ENCODE results near the gene HNRNPK. TPM values are rescaled to one million over a fixed set of nuclear protein-coding genes. Genes with fewer than 3 reads are reported as not detected.

The HNRNPK gene
- polyA plus RNA-seq, 3 donors, result 307 to 743 (median 645) TPM

DNA sequence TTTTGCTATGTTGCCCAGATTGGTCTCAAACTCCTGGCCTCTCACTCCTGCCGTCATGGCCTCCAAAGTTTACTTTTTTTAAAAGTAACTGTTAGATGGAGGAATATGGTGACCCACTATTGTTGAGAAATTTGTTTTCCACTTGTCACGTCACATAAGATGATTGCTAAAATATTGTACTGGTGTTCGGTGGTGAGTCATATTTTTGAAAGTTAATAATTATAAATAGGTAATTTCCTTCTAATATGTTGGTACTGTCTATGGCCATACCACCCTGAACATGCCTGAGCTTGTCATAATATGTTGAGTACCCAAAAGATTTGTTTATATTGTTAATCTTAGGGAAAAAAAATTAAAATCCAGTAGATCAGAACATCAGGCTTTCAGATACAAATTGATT, 23.2 kb upstream of the HNRNPK start:
- no peak for DNase-seq
- H3K4me1 Mint-ChIP-seq, result peaks cover 17% of the 10 kb centered on the region
- Histone ChIP-seq H4K20me1 (ENCODE audit: insufficient read depth, low read length) (no peaks in the 10 kb centered on the region), H3K4me2 (replicated peaks; ENCODE audit: extremely low read depth, low read length, poor library complexity, severe bottlenecking) (no peak overlapping the region), H3K9me3 (replicated peaks in 1 of 2; ENCODE audit: control insufficient read depth in 1 of 2, insufficient read depth in 1 of 2, low read length in 2 of 2) (no peaks in the 10 kb centered on the region), H3K9ac (ENCODE audit: insufficient read depth, low read length, poor library complexity, severe bottlenecking) (no peak overlapping the region), H3K4me3 (replicated peaks in 1 of 3; ENCODE audit: low read depth in 2 of 3, low read length in 3 of 3) (no peak overlapping the region), H3K27ac (ENCODE audit: low read depth in 1 of 2, low read length in 2 of 2) (peak overlapping the region in 1 of 2 donors; percentile 20), H2AFZ (ENCODE audit: insufficient read depth, low read depth, low read length, poor library complexity, severe bottlenecking) (no peak overlapping the region), H3K36me3 (replicated peaks in 1 of 2; ENCODE audit: control insufficient read depth in 1 of 2, insufficient read depth in 2 of 2, low read length in 2 of 2) (peaks cover 14 to 19% of the 10 kb centered on the region in 2 donors), H3K79me2 (ENCODE audit: insufficient read depth, low read length) (peaks cover 10% of the 10 kb centered on the region), H3K27me3 (ENCODE audit: control insufficient read depth in 2 of 2, insufficient read depth in 2 of 2, low read length in 2 of 2) (no peaks in the 10 kb centered on the region), H3K4me1 (ENCODE audit: control insufficient read depth in 1 of 2, insufficient read depth in 2 of 2, low read length in 2 of 2) (peaks cover 7 to 19% of the 10 kb centered on the region in 2 donors)
- TF ChIP-seq, protein P1, sequence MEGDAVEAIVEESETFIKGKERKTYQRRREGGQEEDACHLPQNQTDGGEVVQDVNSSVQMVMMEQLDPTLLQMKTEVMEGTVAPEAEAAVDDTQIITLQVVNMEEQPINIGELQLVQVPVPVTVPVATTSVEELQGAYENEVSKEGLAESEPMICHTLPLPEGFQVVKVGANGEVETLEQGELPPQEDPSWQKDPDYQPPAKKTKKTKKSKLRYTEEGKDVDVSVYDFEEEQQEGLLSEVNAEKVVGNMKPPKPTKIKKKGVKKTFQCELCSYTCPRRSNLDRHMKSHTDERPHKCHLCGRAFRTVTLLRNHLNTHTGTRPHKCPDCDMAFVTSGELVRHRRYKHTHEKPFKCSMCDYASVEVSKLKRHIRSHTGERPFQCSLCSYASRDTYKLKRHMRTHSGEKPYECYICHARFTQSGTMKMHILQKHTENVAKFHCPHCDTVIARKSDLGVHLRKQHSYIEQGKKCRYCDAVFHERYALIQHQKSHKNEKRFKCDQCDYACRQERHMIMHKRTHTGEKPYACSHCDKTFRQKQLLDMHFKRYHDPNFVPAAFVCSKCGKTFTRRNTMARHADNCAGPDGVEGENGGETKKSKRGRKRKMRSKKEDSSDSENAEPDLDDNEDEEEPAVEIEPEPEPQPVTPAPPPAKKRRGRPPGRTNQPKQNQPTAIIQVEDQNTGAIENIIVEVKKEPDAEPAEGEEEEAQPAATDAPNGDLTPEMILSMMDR (IDR thresholded peaks at IDR 0.05), result no peak
- H3K27ac Mint-ChIP-seq, result no peak overlapping the region
- H3K36me3 Mint-ChIP-seq, result peaks cover 20 to 28% of the 10 kb centered on the region in 2 donors
- H3K4me3 Mint-ChIP-seq, result no peak overlapping the region
- H3K27me3 Mint-ChIP-seq (ENCODE audit: low read depth in 3 of 3), result no peaks in the 10 kb centered on the region
- no CpG with 5 or more reads among the region's 3 CpGs for WGBS (ENCODE audit: insufficient coverage)
- H3K9me3 Mint-ChIP-seq, result peaks cover 0 to 5% (median 2%) of the 10 kb centered on the region in 7 donors
- intact Hi-C loops (cut with micrococcal nuclease), result no loop called here

DNA sequence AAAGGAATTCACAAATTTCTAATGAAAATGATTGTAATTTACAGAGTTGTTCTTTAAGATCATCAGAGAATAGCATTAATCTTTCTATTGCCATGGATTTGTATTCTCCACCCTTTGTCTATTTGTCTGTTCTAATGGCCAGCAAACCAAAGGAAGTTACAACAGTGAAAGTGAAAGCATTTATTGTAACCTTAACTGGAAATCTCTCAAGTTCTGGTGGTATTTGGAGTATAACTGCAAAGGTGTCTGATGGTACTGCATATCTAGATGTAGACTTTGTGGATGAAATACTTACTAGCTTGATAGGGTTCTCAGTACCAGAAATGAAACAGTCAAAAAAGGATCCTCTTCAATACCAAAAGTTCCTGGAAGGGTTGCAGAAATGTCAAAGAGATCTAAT, 22.3 kb upstream of the HNRNPK start:
- Mint-ChIP-seq H3K36me3 (peaks cover 22 to 31% of the 10 kb centered on the region in 2 donors), H3K4me3 (no peak overlapping the region), H3K27ac (peak overlapping the region in 2 of 7 donors; percentile 38 to 57), H3K27me3 (ENCODE audit: low read depth in 3 of 3) (no peaks in the 10 kb centered on the region), H3K4me1 (peaks cover 17% of the 10 kb centered on the region), H3K9me3 (peaks cover 0 to 5% (median 2%) of the 10 kb centered on the region in 7 donors)
- Histone ChIP-seq H4K20me1 (ENCODE audit: insufficient read depth, low read length) (no peaks in the 10 kb centered on the region), H3K27ac (ENCODE audit: low read depth in 1 of 2, low read length in 2 of 2) (peak overlapping the region in 1 of 2 donors; percentile 69), H3K79me2 (ENCODE audit: insufficient read depth, low read length) (peaks cover 19% of the 10 kb centered on the region), H3K27me3 (ENCODE audit: control insufficient read depth in 2 of 2, insufficient read depth in 2 of 2, low read length in 2 of 2) (no peaks in the 10 kb centered on the region), H2AFZ (ENCODE audit: insufficient read depth, low read depth, low read length, poor library complexity, severe bottlenecking) (no peak overlapping the region), H3K4me1 (ENCODE audit: control insufficient read depth in 1 of 2, insufficient read depth in 2 of 2, low read length in 2 of 2) (peaks cover 7 to 19% of the 10 kb centered on the region in 2 donors), H3K9me3 (replicated peaks in 1 of 2; ENCODE audit: control insufficient read depth in 1 of 2, insufficient read depth in 1 of 2, low read length in 2 of 2) (no peaks in the 10 kb centered on the region), H3K9ac (ENCODE audit: insufficient read depth, low read length, poor library complexity, severe bottlenecking) (no peak overlapping the region), H3K4me2 (replicated peaks; ENCODE audit: extremely low read depth, low read length, poor library complexity, severe bottlenecking) (peak overlapping the region; percentile 11), H3K4me3 (replicated peaks in 1 of 3; ENCODE audit: low read depth in 2 of 3, low read length in 3 of 3) (peak overlapping the region in 1 of 3 experiments; percentile 11), H3K36me3 (replicated peaks in 1 of 2; ENCODE audit: control insufficient read depth in 1 of 2, insufficient read depth in 2 of 2, low read length in 2 of 2) (peaks cover 14 to 19% of the 10 kb centered on the region in 2 donors)
- peak in 1 of 3 donors; percentile 3 for DNase-seq
- intact Hi-C loops (cut with micrococcal nuclease), result no loop called here
- TF ChIP-seq, protein P1 (IDR thresholded peaks at IDR 0.05), result no peak

All from CD14-positive monocyte (primary cell).